A549 (cell line): ENCODE results near the gene RGS6.

Experiments
- PHF8 ChIP-seq: fragments of 200-600 bp; sonication (generic); IDR thresholded peaks from 2 replicates; pipeline ENCODE4 v1.6.1; 2016; ENCODE audit warnings: low read depth, mild to moderate bottlenecking, antibody characterized with exemption, moderate library complexity, borderline replicate concordance
- POLR2A ChIP-seq: IDR thresholded peaks from 2 replicates; pipeline ENCODE4 v1.6.1; 2012; ENCODE audit warnings: mild to moderate bottlenecking, low read length

DNA sequence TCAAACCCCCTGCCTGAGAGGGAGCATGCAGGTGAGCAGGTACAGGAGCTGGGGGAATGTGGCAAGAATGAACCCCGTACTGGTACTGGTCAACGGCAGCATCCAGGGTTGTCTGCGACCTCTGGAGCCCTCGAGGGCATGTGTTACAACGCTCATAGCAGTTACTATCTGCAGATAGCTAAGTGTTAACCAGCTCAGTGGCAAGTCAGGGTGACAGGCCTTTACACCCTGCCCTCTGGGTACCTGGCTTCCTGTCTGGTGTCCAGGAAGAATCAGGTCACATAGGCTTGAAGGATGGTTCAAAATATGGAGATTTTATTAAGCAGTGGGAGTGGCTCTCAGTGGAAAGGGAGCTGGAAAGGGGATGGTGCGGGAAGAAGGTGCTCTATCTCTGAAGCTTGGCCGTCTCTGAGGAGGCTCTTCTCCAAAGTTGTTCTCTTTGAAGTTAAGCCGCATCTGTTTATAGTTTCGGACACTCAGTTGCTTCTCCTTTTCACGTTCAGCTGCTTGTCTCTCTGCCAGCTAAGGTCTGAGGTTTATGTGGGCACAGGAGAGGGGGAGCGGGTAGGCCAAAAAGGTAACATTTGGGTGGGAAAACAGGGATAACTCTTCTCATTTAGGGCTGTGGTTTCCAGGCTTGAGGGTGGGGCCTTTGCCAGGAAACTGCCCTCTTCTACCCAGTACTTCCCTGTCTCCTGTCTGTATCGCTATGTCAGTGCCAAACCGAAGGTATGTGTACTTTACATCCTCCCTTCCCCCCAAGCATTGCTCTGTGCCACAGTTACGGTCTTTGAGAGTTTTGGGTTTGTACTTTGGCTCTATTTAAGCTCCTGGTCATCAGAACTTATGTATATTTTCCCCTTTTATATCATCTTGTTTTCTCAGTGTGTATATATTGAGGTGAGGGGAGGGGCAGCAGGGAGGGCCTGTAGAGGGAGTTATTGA, 305.8 kb downstream of the RGS6 start:
- no peak for TF ChIP-seq PHF8
- TF ChIP-seq POLR2A, result no peak
